Hepatocyte (in vitro differentiated cells): ENCODE results near the gene DDC.

ENCODE experiments used
- EZH2 ChIP-seq: fragments of 200-600 bp; sonication (generic); IDR thresholded peaks from 2 replicates; pipeline ENCODE4 v1.6.1; 2016; ENCODE audit warnings: antibody characterized with exemption, mild to moderate bottlenecking, borderline replicate concordance
- EZH2phosphoT487 ChIP-seq: fragments of 200-600 bp; sonication (generic); IDR thresholded peaks from one replicate; pipeline ENCODE4 v1.6.1; 2018; ENCODE audit warnings: antibody characterized with exemption, mild to moderate bottlenecking, low read depth, moderate library complexity; ENCODE audit not compliant: unreplicated experiment, severe bottlenecking
- TF ChIP-seq, protein P1 (sequence below): fragments of 200-600 bp; sonication (generic); IDR thresholded peaks from 2 replicates; pipeline ENCODE4 v1.5.1; 2016; ENCODE audit warnings: antibody characterized with exemption, mild to moderate bottlenecking; ENCODE audit not compliant: poor library complexity

DNA sequence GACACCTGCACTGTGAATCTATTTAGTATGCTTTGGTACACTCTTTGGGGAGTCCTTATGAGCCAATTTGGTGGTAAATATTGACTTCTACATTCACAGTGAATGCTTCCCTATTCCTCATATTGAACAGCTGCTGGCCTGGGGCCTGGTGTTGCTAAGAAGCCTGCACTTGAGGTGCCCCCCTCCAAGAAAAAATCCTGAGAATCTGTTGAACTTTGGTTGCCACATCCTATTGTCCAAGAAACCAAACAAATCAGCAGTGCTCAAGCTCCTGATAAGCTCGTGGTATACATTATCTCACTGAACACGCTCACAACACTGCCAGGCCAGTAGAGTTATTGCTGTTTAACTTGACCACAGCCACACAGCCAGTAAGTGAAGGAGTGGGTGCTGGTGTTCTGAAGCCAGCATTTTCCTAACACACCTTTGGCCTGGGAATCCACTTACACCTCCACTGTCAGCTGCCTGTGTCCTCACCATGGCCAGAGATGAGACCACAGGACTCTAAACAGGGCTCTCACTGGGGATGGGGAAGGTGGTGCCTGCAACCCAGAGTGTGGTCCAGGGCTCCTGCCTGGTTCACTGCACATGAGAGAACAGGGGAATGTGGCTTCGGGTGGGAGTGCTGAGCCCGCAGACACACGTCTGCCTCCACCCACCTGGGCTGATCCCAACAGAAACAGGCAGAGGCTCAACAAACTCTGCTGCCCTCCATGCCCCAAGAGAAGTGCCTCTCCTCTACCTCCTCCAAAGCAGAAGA, 6.7 kb downstream of the DDC start:
- TF ChIP-seq, protein P1, sequence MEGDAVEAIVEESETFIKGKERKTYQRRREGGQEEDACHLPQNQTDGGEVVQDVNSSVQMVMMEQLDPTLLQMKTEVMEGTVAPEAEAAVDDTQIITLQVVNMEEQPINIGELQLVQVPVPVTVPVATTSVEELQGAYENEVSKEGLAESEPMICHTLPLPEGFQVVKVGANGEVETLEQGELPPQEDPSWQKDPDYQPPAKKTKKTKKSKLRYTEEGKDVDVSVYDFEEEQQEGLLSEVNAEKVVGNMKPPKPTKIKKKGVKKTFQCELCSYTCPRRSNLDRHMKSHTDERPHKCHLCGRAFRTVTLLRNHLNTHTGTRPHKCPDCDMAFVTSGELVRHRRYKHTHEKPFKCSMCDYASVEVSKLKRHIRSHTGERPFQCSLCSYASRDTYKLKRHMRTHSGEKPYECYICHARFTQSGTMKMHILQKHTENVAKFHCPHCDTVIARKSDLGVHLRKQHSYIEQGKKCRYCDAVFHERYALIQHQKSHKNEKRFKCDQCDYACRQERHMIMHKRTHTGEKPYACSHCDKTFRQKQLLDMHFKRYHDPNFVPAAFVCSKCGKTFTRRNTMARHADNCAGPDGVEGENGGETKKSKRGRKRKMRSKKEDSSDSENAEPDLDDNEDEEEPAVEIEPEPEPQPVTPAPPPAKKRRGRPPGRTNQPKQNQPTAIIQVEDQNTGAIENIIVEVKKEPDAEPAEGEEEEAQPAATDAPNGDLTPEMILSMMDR: no peak
- TF ChIP-seq EZH2 (no peak), EZH2phosphoT487 (no peak)
